HG03039 (cell line): Measurements from ENCODE around the gene NGLY1.

Experiments
- ATAC-seq: cut with Tn5 transposase; IDR thresholded peaks from one replicate; pipeline ENCODE4 v1.9.1; 2021; ENCODE audit warnings: mild to moderate bottlenecking, moderate library complexity; ENCODE audit not compliant: unreplicated experiment

The NGLY1 gene

GRCh38 chr3:25713341-25713985 is 69.8 kb downstream of the NGLY1 start:
- no peak for ATAC-seq

DNA sequence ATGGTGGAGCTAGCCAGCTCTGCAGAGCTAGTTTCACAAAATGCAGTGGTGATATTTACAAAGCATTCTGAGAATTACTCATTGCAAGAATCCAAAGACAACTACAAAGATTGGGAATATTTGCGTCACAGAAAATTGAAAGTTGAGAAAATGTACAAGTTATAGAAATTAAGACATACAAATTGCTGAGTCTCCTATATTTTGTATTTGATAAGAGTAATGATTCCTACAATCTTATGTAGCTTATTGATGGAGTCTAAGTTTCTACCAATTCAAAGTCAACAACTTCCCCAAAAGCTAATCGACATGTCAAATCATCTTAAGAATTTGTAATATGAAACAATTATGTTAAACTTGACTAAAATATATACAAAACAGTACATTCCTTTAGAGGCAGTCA is 72.2 kb downstream of the NGLY1 start:
- no peak for ATAC-seq

DNA sequence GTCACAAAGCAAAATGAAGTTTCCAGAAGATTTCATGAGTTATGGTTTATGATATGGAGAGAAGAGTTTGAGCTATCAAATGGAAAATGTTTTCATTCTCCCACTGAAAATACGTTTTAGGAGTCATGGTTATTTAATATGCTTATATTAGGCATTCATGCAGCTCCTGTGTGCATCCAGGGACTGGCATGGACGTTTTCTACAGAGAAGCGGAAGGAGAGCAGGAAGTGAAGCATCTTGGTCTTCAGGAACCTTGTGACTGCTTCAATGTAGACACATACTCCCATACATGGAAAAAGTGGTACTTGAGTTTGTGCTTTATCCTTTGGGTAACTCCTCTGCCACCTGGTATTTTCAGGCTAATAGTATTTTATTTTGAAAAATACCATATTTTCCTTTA is 75.2 kb downstream of the NGLY1 start:
- ATAC-seq, result no peak

- no peak for ATAC-seq
Observed at GRCh38 chr3:25707268-25707926, 75.8 kb downstream of the NGLY1 start.

DNA sequence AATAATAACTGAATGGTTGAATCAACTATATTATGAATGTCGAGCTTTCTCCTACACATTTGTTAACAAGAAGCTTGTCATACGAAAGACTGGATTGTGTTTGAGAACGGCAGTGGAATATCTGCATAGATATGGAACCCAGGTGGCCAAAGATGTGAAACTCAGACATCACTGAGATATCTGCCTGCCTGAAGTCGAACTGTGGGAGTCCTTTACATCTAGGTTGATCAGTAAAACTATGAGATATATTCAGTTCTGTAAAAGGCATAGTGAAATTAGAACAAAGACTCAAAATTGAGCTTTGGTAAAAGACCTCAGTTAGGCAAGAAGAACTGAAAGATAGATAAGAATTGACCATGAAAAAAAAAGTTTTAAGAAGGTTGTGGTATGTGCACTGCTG is 77.0 kb downstream of the NGLY1 start:
- ATAC-seq, result no peak

- ATAC-seq, result no peak
Observed at GRCh38 chr3:25697553-25697952, 85.7 kb downstream of the NGLY1 start.

GRCh38 chr3:25695731-25696420 is 87.4 kb downstream of the NGLY1 start:
- no peak for ATAC-seq

DNA sequence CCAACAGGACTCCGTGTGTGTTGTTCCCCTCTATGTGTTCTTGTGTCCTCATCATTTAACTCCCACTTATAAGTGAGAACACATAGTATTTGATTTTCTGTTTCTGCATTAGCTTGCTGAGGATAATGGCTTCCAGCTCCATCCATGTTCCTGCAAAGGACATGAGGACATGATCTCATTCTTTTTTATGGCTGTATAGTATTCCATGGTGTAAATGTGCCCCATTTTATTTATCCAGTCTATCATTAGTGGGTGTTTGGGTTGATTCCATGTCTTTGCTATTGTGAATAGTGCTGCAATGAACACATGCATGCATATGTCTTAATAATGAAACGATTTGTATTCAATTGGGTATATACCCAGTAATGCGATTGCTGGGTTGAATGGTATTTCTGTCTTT is 90.0 kb downstream of the NGLY1 start:
- ATAC-seq, result no peak

DNA sequence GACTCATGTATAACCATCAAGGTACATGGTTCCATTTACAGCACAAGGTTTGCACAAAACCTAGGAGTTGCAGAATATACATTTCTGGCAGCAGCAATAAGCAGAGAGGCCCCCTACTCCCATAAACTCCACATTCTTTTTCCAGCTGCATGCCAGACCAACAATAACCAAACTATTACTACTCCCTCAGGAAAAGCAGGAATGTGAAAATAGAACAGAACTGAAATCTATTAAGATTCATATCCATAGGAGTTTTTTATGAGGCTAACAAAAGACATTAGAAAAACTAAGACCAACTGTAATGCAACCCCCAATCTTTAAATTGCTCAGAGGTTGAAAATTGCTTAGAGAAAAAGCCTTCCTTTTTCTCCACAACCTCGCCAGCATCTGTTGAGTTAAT is 90.9 kb downstream of the NGLY1 start:
- no peak for ATAC-seq

DNA sequence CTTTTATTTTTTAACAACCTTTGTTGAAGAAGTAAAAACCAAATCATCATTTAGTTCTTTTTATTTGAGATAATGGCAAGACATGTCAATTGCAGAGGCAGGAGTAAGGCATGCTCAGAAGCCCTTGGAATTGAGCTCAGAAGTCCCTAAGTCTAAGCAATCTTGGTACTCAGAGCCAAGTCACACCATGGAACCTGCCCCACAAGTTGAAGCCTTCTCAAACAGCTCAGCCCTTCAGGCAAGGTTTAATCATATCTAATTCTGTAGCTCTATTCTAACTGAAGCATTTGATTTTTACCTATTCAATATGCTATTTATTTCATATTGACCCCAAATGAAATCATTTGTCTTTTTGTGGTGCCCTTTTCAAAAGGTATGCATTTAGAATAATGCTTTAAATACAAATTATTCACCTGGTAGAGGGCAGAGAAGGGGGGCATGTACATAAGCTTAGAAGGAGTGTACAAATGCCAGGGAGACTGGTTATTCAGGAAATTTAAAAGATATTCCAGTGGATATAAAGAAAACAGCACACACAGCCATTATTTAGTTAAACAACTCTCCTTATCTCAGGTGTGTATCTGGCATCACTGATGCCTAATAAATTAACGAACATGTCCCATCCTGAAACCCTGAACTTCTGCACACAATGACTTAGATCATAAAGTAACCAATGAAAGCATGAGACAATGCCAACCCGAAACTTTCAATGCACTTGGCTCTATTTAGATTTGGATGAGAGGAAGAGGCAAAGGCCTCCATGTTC is 92.3 kb downstream of the NGLY1 start:
- no peak for ATAC-seq

DNA sequence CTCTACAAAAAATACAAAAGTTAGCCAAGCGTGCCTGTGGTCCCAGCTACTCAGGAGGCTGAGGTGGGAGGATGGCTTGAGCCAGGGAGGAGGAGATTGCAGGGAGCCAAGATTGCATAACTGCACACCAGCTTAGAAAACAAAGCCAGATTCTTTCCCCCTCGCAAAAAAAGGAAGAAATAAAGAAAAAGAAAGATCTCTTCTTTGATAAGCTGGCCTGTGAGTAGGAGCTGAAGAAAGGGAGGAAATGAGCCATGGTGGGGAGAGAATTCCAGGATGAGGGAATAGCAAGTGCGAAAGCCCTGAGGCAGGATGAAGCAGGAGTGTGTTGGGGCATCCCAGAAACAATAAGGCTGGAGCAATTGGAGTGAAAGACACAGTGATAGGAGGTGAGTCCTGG is 94.0 kb downstream of the NGLY1 start:
- no peak for ATAC-seq

- ATAC-seq, result no peak
Observed at GRCh38 chr3:25687742-25688141, 95.5 kb downstream of the NGLY1 start.

- ATAC-seq, result no peak
Observed at GRCh38 chr3:25686766-25687165, 96.5 kb downstream of the NGLY1 start.

- no peak for ATAC-seq
Observed at GRCh38 chr3:25683882-25684281, 99.4 kb downstream of the NGLY1 start.

DNA sequence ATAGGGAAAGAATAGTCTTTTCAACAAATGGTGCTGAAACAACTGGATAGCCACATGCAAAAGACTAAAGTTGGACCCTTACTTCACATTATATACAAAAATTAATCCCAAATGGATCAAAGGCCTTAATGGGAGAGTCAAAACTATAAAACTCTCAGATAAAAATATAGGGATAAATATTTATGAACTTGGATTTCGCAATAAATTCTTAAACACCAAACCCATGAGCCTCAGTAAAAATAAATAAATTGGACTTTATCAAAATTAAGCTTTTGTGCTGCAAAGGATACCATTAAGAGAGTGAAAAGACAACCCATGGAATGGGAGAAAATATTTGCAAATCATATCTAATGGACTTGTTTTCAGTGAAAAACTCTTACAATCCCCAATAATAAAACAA is 99.8 kb downstream of the NGLY1 start:
- ATAC-seq, result no peak

GRCh38 chr3:25679642-25680302 is 103.5 kb downstream of the NGLY1 start:
- ATAC-seq, result no peak

GRCh38 chr3:25679166-25679565 is 104.1 kb downstream of the NGLY1 start:
- ATAC-seq, result no peak

DNA sequence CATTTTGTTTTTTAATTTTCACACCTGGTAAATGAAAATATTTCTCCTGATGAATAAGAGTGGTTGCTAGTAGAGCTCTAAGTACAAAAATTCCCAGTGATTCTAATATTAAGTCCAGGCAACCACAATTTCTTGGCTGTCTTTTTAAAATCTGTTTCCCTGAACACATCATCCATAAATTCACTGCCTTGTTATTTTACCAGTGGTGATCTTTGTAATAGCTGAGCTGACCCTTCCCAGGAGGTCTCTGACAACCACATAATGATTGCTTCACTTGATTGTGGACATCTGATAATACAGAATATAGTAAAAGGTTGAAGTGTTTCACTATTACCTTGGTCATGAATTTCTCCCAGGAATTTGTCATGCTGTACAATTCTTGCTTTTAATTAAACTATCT is 104.7 kb downstream of the NGLY1 start:
- no peak for ATAC-seq

DNA sequence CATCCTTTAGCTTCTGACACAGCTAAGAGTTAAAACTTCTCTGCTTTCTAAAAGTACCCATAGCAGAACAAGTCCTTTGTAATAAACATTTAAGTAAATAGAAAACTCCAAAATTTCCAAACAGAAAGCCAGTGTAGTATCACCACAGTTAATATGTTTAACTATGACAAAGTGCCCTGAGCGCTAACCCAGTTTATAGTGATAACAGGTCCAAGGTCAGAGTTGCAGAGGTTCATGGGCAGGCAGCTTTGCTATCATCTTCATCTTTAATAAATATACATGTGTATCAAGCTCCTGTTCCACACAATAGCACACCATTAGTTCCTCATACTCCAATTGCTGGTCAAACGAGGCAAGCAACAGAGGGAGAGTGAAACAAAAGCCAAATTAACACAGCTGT is 106.1 kb downstream of the NGLY1 start:
- no peak for ATAC-seq

DNA sequence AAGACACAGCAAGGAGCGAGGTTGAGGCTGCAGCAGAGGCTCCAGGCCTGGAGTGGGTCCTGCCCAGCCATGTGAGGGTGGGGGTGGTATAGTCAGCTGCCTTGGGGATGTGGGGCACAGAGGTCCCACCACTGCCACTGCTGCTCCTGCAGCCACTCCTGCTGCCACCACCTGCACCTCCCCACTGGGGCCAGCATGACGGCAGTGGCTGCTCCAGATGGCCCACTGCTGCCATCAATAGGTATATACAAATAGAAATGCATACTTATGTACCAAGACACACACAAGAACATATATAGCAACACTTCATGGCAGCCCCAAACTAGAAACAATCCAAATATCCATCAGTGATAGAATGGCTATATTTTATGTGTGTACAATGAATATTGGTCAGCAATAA is 108.6 kb downstream of the NGLY1 start:
- no peak for ATAC-seq

DNA sequence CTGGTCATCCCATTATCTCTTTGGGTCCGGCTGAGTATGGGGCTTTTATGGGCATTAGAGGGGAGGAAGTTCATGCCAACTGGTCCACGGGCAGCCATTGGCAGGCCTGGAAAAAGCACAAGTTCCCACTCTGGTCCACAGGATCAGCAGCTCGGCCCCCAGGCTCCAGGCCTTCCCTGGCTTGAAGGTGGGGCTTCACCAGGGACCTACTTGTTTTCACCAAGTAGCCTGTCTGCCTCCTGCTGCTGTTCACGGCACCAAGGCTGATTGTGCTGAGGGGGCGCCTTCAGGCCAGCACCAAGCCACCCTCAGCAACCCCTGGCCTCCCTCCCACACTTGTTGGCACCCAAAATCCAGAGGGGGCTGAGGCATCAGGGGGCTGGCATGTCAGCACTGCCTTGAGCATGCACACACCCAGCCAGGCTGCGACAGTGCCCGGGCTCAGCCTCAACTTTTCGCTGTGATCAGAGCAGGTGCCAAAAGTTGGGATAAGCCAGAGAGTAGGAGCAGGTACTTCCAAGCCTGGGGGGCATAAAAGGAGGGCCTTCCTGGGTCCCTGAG is 109.4 kb downstream of the NGLY1 start:
- ATAC-seq, result no peak
